GM15510 (cell line): ENCODE results near the gene FNDC10.

Experiments
- POLR2A ChIP-seq: IDR thresholded peaks from 3 replicates; pipeline ENCODE4 v1.6.1; 2011; ENCODE audit warnings: borderline replicate concordance; ENCODE audit not compliant: insufficient read length; ENCODE audit errors: extremely low read depth

Gene FNDC10

DNA sequence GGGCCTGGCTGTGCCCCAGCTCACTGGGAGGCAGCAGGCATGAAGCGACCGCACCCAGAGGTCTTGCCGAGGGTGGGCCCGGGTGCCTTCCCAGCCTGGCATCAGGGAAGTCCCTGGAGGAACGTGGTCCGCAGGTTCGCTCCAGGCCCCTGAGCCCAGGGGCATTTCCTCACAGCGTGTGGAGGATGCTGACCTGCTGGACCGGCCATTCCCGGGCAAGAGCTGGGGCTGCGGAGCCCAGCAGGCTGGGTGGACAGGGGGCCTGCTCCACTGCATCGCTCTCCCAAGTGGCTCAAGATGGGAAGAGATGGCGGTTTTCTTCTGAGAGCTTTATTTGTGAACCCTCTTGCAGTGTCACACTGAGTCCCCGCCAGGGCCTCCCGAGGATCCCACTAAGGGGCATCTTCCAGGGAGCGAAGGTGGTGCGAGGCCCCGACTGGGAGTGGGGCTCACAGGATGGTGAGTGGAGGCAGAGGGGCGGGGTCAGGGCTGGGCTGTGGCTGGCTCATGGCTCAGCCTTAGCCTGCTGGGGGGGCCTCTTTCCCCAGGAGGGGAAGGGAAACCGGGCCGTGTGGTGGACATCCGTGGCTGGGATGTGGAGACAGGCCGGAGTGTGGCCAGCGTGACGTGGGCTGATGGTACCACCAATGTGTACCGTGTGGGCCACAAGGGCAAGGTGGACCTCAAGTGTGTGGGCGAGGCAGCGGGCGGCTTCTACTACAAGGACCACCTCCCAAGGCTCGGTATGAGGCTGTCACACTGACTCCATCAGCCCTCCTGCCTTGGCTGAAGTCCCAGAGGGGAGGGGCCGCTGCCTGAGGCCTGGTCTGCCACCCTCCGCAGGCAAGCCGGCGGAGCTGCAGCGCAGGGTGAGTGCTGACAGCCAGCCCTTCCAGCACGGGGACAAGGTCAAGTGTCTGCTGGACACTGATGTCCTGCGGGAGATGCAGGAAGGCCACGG, 24.8 kb upstream of the FNDC10 start:
- no peak for TF ChIP-seq POLR2A

DNA sequence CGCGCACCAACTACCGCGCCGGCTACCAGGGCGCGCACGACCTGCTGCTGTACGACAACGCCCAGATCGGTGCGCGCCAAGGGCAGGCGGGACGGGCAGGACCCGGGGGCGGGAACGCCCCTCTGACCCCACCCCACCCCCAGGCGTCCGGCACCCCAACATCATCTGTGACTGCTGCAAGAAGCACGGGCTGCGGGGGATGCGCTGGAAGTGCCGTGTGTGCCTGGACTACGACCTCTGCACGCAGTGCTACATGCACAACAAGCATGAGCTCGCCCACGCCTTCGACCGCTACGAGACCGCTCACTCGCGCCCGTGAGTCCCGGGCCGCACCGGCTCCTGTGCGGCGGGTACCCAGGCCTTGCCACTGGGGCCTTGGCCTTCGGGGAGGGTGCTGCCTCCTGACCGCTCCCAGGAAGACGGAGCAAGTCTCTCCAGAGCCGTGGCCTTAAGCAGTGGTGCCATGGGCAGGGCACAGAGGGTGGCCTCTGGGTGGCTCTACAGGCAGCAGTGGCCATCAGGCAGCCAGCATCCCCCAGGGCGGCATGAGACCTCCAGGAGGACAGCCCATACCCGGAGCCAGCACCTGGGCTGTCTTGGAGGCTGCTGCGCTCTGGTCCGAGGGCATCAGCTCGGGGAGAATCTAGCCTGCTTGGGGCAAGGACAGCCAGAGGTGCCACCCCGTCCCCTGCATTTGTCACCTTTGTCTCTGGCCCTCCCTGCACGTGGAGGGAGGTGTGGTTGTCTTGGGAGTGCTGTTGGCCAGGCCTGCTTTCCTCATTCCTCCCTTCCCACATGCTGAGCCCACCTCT, 23.9 kb upstream of the FNDC10 start:
- TF ChIP-seq POLR2A: no peak

DNA sequence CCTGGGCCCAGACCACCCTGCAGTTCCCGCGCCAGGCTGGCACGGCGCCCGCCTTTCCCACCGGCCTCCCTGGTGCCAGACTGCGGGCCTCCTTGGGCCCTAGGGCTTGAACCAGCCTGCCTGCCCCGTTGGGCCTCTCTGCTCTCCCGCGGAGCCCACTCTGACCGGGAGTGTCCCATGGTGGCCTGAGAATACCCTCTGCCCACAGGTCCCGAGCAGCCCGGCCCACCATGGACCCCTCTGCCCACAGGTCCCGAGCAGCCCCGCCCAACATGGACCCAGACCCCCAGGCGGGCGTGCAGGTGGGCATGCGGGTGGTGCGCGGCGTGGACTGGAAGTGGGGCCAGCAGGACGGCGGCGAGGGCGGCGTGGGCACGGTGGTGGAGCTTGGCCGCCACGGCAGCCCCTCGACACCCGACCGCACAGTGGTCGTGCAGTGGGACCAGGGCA, 23.3 kb upstream of the FNDC10 start:
- no peak for TF ChIP-seq POLR2A

DNA sequence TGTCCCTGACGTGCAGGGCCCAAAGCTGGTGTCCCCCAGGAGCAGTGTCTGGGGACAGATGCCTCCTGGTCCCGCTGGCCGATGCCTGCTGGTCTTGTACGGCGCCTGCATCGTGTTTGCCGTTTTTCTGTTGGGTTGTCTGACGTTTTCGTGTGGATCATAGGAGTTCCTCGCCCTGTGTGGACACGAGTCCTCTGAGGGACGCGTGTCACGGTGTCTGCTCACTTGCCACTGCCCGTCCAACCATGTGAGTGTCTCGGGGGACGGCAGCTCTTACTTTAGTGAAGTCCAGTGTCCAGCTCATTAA, 22.8 kb upstream of the FNDC10 start:
- TF ChIP-seq POLR2A: no peak

DNA sequence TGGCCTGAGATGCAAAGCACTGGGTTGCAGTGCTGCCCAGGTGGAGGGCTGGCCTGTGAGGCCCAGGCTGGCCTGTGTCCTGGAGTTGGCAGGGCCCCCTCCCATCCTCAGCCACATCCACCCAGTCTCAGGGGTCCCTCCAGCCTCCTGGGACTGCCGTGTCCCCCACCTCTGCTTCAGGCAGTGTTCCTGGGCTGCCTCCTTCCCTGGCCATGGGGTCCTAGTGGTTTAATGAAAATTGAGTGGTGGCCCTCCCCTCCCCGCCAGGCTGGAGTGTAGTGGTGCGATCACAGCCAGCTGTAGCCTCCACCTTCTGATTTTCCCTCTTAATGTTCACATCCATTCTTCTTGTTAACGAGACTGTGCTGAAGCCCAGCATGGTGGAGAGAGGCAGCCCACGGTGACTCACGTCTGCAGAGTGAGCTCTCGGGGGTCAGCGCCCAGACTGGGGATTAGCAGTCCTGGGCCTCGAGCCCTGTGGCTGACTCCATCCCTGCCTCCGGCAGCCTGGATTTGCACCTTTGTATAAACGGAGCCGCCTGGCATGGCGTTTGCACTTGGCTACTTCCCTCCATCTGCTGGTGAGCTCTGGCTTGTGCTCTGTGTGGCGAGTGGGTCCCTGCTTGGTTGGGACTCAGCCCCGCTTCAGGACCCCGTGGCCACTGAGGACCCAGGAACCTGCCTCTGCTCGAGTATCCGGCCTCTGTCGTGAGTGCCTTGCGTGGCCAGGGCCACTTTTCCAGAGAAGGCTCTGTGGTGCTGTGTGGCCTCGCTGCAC, 22.3 kb upstream of the FNDC10 start:
- TF ChIP-seq POLR2A: no peak

DNA sequence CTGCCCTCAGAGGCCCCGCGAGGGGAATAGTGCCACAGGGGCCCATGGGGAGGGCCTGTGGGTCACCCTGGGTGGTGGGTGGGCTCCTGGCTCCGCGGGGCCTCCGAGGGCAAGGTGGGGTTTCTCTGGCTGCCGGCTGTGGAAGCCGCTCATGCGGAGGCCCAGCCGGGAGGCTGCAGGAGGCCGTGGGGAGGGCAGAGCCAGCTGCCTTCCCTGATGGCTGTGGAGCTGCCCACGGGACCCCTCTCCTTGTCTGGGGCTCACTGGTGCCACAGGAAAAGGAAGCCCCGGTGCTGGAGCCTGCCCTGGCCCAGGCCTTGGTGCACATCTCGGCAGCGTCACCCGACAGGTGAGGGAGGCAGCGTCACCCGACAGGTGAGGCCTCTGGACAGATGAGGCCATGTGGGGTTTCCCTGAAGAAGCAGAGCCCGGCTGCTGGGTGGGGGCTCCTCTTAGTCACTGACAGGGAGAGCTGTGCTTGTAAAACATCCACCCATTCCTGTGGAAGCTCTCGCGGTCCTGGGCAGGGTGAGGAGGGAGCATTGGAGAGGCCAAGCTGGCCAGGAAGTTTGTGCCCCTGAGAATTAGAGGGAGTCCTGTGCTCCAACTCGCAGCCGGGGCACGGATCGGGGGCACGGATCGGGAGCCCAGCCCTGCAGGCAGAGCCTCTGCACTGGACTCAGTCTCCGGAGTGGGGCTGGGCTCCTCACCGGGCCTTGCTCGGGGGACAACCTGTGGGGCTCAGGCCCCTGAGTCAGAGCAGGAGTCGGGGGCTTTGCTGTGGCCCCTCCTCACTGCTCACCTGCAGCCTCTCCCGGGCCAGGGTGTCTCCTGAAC, 21.5 kb upstream of the FNDC10 start:
- TF ChIP-seq POLR2A: no peak

DNA sequence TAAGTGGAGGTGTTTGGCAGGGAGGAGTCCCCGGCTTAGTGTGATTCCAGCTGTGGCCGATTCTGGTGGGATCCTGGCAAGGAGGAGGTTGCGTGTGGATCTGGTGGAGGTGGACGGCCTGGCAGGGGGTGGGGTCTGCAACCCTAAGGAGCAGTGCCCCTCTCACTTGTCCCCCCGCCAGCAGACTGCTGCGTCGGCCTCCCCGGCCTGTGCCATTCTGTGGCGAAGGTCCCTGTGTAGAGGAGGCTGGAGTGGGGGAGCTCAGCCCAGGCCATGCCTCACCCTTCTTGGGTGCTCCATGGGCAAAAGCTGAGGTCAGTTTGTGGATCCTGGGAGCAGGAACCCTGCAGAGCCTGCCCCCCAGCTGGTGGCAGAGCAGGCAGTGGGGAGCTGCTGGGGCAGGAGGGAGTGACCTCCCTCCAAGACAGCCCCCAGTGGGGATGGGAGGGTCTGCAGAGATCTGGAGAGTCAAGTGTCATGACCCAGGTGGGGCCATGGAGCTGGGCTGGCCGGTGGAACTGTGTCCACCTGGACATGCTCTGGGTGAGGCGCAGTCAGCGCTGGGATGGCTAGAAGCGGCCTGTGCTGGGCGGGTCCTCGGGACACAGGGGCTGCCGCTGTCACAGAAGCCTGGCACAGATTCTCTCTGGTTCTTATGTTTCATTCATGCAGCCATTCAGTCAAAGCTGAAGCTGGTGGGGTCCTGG, 20.7 kb upstream of the FNDC10 start:
- TF ChIP-seq POLR2A: no peak

DNA sequence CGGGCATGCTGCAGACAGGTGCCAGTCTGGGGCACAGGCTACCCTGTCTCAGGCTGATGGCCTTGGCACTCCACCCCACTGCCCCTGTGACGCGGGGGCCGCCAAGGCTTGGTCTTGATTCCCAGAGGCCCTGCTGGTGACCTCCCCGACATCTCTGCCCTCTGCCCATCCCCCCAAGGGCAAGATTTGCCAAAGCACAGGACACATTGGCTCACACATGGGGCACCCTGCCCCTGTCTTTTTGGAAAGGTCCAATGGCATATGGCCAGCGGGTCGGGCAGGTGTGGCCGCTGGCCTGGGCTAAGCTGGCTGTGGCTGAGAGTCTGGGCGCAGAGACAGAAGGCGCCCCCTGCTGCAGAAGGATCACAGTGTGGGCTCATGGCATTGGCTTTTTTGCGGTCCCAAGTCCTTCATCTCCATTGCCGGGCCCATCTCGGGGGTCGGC, 20.0 kb upstream of the FNDC10 start:
- no peak for TF ChIP-seq POLR2A

DNA sequence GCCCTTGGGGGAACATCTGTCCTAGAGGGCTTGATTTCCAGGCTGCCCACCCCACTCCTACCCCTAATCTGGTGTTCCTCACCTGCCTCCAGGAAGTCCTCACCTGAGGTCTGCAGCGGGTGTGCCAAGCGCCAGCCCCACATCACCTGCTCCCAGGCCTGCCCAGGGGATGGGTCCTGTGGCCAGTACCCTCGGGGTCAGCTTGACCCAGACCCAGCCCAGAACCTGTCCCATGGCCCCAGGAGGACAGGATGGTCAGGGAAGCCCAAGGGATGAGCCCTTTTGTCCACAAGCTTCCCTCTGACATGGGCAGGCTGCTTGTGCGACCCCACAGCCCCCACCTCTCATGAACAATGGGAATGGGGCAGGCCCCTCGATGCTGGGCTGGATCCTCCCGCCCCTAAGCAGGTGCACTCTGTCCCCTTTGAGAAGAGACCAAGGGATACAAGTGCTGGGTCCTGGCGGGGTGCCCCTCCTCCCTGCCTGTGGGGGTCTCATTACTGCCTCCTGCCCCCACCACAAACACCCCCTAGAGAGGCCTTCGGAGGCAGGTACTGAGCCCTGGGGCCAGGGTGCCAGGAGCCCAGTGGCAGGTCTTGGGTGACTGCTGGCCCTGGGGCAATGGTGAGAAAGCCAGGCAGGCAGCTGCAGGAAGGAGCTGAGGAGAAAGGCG, 18.6 kb upstream of the FNDC10 start:
- TF ChIP-seq POLR2A: no peak

DNA sequence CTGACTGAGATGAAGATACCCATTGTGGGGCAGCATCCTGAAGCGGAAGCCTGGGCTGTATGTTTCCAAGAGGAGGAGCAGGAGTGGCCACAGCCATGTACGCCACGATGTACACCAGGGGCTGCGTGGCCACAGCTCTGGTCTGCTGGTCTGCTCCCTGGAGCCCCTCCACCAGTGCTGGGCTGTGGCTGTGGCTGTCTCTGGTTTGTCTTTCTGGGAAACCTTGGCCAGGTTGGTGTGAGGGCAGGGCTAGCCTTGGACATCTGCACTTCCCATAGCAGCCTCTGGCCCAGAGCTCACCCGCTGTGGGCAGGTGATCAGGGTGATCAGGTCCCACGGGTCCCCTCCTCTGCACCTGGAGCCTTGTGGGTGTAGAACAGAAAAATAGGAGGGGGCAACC, 18.0 kb upstream of the FNDC10 start:
- no peak for TF ChIP-seq POLR2A

DNA sequence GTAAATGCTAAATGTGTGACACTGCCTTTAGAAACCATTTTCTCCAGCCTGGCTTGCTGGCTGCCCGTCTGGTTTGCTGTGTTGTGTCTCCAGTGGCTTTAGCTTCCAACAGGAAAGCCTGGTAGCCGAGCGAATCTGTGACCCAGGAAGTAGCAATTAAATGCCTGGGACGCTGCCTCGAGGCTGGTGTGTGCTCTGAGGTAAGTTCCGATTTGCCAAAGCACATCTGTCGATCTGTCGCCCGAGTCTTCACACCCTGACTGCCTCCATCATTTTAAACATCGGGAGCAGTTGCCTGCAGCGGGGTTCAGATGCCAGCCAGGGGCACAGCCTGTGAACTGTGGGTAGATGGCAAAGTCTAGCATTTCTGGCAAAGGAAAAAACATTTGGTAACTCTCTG, 17.6 kb upstream of the FNDC10 start:
- TF ChIP-seq POLR2A: no peak

DNA sequence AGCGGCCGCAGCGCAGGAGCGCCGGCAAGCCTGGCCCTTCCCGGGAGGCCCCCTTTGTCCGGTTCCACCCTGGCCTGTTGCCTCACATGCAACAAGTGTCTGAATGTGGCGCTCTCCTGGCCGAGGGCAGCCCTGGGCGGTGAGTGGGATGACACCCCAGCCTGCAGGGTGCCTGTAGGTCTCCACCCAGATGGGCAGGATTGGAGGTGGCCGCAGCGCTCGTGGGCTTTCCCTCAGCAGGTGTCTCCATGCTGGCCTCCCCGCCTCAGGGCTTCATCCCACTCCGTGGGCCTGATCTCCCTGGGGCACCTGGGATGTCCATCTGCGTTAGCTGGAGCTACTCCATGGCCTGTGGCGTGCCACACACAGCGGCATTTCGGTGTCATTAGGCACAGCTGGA, 16.9 kb upstream of the FNDC10 start:
- TF ChIP-seq POLR2A: no peak
